ENCODE results near the gene VPS13D.

VPS13D gene

DNA sequence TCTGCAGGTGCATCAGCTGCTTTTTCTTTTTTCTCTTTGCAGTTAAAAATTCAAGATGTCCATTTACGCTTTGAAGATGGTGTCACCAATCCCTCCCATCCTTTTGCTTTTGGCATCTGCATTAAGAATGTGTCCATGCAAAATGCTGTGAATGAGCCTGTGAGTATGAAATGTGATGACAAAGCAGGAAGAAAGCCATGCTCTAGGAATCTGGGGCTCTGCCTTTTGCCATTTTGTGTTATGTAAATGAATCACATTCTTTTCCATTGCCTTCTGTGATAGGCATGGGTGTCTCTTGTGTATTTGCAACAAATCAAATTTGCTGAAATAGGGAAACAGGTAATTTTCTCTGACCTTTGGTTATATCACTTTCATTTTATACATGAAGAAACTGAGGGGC is 19.4 kb downstream of the VPS13D start:
- TF ChIP-seq, protein P1, sequence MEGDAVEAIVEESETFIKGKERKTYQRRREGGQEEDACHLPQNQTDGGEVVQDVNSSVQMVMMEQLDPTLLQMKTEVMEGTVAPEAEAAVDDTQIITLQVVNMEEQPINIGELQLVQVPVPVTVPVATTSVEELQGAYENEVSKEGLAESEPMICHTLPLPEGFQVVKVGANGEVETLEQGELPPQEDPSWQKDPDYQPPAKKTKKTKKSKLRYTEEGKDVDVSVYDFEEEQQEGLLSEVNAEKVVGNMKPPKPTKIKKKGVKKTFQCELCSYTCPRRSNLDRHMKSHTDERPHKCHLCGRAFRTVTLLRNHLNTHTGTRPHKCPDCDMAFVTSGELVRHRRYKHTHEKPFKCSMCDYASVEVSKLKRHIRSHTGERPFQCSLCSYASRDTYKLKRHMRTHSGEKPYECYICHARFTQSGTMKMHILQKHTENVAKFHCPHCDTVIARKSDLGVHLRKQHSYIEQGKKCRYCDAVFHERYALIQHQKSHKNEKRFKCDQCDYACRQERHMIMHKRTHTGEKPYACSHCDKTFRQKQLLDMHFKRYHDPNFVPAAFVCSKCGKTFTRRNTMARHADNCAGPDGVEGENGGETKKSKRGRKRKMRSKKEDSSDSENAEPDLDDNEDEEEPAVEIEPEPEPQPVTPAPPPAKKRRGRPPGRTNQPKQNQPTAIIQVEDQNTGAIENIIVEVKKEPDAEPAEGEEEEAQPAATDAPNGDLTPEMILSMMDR (IDR thresholded peaks at IDR 0.05; ENCODE audit: insufficient read depth, low read depth, low read length, missing control alignments): no peak
- no peak overlapping the region for H3K4me3 ChIP-seq (ENCODE audit: low read length)
- peak; percentile 17 for DNase-seq (ENCODE audit: low read depth)

DNA sequence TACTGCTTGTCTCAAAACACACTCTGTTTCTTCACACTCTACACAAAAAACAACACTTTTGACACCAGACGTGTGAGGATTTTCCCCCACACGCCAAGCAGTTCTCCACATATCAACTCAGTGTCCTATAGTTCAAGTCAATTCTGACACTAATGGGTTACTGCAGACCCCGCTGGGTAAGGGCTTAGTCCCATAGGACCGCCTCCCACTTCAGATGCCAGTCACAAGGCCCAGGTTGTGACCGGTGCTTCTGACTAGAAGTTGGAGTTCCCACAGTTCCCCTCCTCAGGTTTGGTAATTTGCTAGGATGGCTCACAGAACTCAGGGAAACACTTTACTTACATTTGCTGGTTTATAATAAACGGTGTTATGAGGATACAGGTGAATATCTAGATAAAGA is 19.9 kb downstream of the VPS13D start:
- TF ChIP-seq, protein P1 (IDR thresholded peaks at IDR 0.05; ENCODE audit: insufficient read depth, low read depth, low read length, missing control alignments): no peak
- no peak for DNase-seq (ENCODE audit: low read depth)
- H3K4me3 ChIP-seq (ENCODE audit: low read length): no peak overlapping the region

DNA sequence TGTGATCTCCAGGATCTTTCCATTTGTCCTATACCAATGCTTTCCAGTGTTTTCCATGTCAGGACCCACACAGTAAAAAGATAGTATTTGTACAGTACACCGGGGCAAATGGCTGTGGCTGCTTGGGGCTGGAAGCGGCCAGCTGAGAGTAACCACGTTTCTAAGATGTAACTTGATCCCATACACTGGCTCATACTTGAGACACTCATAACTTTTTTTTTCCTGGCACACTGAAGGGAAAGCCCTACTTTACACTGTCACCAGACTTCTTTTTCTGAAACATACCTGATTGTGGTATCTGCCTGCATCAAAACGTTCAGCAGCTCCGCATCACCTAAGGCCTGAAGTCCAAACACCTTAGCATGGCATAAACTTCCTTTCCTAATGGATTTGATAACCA is 21.6 kb downstream of the VPS13D start:
- no peak overlapping the region for H3K4me3 ChIP-seq (ENCODE audit: low read length)
- no peak for DNase-seq (ENCODE audit: low read depth)
- TF ChIP-seq, protein P1 (IDR thresholded peaks at IDR 0.05; ENCODE audit: insufficient read depth, low read depth, low read length, missing control alignments): no peak

DNA sequence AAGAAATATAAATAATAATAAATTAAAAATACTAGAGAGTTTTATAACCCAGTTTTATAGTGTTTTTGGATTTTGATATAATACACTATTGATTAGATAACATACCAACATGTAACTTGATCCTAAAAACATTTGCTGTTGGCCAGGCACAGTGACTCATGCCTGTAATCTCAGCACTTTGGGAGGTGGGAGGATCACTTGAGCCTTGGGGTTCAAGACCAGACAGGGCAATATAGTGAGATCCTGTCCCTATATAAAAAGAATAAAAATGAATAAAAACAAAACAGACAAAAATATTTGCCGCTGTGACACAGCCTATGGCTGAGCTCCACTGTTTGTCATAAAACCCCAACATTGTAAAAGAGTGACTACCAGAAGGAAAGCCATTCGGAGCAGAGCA is 26.1 kb downstream of the VPS13D start:
- no peak for DNase-seq (ENCODE audit: low read depth)
- H3K4me3 ChIP-seq (ENCODE audit: low read length): no peak overlapping the region
- TF ChIP-seq, protein P1 (IDR thresholded peaks at IDR 0.05; ENCODE audit: insufficient read depth, low read depth, low read length, missing control alignments): no peak

DNA sequence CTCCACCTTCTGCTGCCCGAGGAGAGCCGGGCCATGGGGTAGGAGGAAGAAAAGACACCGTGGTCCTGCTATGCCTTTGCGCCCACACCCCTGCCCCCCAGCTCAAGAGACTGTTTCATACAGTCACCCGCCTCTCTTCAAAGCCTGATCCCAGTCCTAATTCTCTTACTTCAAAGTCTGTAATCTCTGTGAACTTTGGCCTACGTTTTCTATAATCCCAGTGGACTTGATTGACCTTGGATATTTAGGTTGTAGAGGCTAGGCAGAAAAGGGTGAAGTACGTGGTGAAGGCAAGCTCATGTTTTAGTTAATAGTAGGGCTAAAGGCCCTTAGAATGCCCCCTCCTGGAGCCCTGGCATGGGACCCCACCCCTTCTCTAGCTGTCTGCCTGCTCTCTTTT is 28.4 kb downstream of the VPS13D start:
- TF ChIP-seq, protein P1 (IDR thresholded peaks at IDR 0.05; ENCODE audit: insufficient read depth, low read depth, low read length, missing control alignments): no peak
- DNase-seq (ENCODE audit: low read depth): no peak
- no peak overlapping the region for H3K4me3 ChIP-seq (ENCODE audit: low read length)

DNA sequence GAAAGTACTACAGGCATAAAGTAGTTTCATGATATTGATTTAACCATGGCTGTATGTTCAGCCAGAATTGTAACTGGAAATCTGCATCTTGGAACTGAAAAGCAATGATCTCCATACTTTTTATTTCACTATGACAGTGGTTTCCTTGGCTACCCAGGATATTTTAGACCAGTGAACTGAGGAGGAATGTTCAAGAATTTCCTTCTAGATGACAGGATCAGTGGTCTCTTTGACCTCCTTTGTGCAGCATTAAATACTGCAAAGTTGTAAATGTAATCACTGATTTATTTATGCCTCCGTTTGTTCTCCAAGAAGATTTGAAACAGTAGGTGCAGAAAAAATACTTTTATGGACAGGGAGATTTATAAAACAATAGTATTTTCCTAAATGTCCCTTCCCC is 39.5 kb downstream of the VPS13D start:
- TF ChIP-seq, protein P1 (IDR thresholded peaks at IDR 0.05; ENCODE audit: insufficient read depth, low read depth, low read length, missing control alignments): no peak
- no peak for DNase-seq (ENCODE audit: low read depth)
- H3K4me3 ChIP-seq (ENCODE audit: low read length): no peak overlapping the region

DNA sequence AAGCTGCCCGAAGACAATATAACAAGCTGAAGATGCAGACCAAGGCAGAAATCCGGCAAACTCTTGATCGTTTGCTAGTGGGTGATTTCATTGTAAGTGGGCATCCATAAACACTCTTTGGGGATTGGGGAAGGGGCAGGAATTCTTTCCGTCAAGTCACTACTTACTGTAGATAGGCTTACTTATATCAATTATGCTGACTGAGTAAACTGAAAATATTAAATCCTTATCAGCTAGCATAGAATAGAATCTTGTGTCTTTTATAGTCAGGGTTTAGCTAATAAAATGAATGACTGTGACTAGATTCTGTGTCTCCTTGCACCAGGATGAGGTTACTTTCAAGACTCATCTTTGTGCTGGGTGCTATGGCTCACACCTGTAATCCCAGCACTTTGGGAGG is 41.2 kb downstream of the VPS13D start:
- TF ChIP-seq, protein P1 (IDR thresholded peaks at IDR 0.05; ENCODE audit: insufficient read depth, low read depth, low read length, missing control alignments): no peak
- no peak overlapping the region for H3K4me3 ChIP-seq (ENCODE audit: low read length)
- no peak for DNase-seq (ENCODE audit: low read depth)
